ENCODE data around the gene FAM53A. TPM values are rescaled to one million over a fixed set of nuclear protein-coding genes. Genes with fewer than 3 reads are reported as not detected.

The FAM53A gene
- total RNA-seq, 4 donors from 2014 or later: 1.3 to 3.2 TPM; not detected in 2

DNA sequence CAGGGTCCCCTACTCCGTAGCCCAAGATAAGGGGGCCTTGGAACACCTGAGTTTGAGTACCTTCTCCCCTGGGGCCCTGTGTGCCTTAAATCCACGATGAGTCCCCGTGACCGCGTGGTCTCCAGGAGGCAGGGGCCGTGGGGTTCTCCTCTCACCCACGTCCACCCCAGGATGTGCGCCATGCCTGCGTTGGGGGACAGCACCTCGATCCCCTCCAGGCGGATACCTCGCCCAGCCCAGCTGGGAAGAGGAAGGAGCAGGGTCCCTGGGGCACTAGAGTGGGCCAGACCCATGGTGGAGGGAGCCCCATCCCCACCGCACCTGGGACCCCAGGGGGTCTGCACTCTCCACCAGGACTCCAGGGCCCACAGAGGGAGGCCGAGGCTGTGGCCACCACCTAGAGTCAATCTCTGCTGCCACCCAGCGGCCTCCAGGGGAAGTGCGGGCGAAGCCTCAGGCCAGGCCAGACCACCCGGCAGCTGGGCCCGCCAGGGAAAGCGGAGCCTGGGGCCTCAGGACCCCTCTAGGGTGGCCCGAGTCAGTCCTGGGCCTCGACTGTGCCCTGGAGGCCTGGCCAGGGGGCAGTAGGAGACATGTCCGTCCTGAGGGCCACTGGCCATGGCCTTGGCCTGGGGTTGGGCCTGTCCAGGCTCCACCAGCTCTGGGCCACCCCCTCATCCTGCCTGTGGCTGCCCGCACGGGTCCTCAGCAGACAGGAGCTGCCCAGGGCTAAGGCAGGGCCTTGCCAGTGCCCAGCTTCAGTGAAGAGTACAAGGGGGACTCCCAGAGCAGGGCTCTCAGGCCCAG is 55.0 kb downstream of the FAM53A start:
- DNase-seq: peak; percentile 40 to 58
- no peaks in the 10 kb centered on the region for H3K4me1 ChIP-seq
- no peaks in the 10 kb centered on the region for H3K36me3 ChIP-seq
- H3K27me3 ChIP-seq: no peaks in the 10 kb centered on the region
- TF ChIP-seq POLR2A (IDR thresholded peaks at IDR 0.05) (no peak), CTCF (IDR thresholded peaks at IDR 0.05) (peak; percentile 85 to 90 (median 86))
- H3K27ac ChIP-seq: no peak overlapping the region
- H3K4me3 ChIP-seq: no peak overlapping the region
- no peaks in the 10 kb centered on the region for H3K9me3 ChIP-seq
- intact Hi-C loops (cut with DNase I; ENCODE audit: low total_unique reads): no loop called here

GRCh38 chr4:1627417-1628313 is 56.4 kb downstream of the FAM53A start:
- Histone ChIP-seq H3K36me3 (no peaks in the 10 kb centered on the region), H3K27ac (no peak overlapping the region), H3K4me1 (no peaks in the 10 kb centered on the region), H3K9me3 (no peaks in the 10 kb centered on the region), H3K4me3 (no peak overlapping the region), H3K27me3 (no peaks in the 10 kb centered on the region)
- intact Hi-C loops (cut with DNase I; ENCODE audit: low total_unique reads): no loop called here
- TF ChIP-seq POLR2A (IDR thresholded peaks at IDR 0.05) (no peak), CTCF (IDR thresholded peaks at IDR 0.05) (no peak)
- DNase-seq: no peak

DNA sequence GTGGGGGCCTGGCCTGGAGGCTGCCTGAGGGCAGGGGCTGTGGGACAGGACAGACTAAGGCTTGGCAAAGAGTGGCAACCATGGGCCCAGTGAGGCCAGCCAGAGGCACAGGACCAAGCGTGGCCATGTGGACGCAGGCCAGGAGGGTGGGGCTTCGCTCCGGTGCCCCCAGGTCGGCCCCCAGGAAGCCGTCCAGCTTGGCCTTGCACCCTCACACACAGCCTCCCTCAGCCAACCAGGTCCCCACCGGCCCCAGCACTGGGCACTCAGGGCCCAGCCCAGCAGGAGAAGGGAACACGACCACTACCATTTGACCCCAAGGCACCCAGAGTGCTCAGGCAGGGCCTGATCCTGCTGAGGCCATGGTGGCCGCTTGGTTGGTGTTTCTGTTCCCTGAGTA is 57.2 kb downstream of the FAM53A start:
- DNase-seq: no peak
- no peak overlapping the region for H3K4me3 ChIP-seq
- no peaks in the 10 kb centered on the region for H3K4me1 ChIP-seq
- no peaks in the 10 kb centered on the region for H3K36me3 ChIP-seq
- no peak overlapping the region for H3K27ac ChIP-seq
- TF ChIP-seq CTCF (IDR thresholded peaks at IDR 0.05) (no peak), POLR2A (IDR thresholded peaks at IDR 0.05) (no peak)
- H3K27me3 ChIP-seq: no peaks in the 10 kb centered on the region
- H3K9me3 ChIP-seq: no peaks in the 10 kb centered on the region
- intact Hi-C loops (cut with DNase I; ENCODE audit: low total_unique reads): no loop called here

- no peak for DNase-seq
- Histone ChIP-seq H3K4me1 (no peaks in the 10 kb centered on the region), H3K27me3 (no peaks in the 10 kb centered on the region), H3K9me3 (no peaks in the 10 kb centered on the region), H3K4me3 (no peak overlapping the region), H3K27ac (no peak overlapping the region), H3K36me3 (no peaks in the 10 kb centered on the region)
- TF ChIP-seq POLR2A (IDR thresholded peaks at IDR 0.05) (no peak), CTCF (IDR thresholded peaks at IDR 0.05) (no peak)
- intact Hi-C loops (cut with DNase I; ENCODE audit: low total_unique reads): no loop called here
Measured at GRCh38 chr4:1626151-1626550, 58.0 kb downstream of the FAM53A start.
